Measurements from ENCODE around the gene TTYH1.

DNA sequence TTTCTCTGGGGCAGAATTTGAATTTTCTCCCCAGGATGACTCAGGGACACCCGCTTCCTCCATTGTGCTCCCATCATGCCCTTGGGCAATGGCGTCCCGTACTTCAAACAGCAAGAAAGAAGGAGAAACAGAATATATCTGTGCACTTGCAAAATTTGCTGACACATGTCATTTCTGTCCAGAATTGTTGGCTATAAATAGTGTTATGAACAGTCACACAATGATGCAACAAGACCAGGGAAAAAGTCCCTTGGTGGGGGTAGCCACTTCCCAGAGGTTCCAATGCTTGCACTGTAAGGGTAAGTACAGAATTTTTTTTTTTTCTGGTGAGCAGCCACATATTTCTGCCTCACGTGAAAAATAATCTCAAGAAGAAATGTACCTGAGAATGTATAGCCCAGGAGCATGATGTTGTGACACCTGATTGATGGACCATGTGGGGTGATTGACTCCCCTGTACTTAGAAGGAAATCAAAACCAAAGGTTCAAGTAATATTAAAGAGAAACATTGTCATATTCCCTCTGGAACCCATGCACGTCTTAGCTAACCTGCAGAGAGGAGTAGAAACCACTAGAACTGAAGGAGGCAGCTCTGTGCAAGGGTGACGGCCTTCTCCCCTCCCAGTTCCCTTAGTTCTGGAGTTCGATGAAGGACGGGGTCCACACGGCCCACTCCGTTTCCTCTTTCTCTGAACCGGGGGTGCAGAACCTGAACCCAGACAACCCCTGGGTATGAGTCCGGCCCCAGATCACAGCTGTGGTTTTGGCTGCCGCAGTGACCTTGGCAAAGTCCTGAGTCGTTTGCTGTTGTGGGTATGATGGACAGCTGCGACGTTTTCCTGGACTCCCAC is 41.3 kb upstream of the TTYH1 start:
- TF ChIP-seq, protein P1, sequence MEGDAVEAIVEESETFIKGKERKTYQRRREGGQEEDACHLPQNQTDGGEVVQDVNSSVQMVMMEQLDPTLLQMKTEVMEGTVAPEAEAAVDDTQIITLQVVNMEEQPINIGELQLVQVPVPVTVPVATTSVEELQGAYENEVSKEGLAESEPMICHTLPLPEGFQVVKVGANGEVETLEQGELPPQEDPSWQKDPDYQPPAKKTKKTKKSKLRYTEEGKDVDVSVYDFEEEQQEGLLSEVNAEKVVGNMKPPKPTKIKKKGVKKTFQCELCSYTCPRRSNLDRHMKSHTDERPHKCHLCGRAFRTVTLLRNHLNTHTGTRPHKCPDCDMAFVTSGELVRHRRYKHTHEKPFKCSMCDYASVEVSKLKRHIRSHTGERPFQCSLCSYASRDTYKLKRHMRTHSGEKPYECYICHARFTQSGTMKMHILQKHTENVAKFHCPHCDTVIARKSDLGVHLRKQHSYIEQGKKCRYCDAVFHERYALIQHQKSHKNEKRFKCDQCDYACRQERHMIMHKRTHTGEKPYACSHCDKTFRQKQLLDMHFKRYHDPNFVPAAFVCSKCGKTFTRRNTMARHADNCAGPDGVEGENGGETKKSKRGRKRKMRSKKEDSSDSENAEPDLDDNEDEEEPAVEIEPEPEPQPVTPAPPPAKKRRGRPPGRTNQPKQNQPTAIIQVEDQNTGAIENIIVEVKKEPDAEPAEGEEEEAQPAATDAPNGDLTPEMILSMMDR (IDR thresholded peaks at IDR 0.05; ENCODE audit: low read depth, low read length), result no peak
- no peak for TF ChIP-seq EZH2phosphoT487 (IDR thresholded peaks at IDR 0.05; ENCODE audit: low read depth)
